NT2/D1 (cell line): ENCODE measurements around the gene HOXB7.

Source experiments
- DNase-seq: peaks from one replicate; pipeline ENCODE4 v3.0.0-alpha.2; 2011; ENCODE audit warnings: low read depth, low spot score
- H3K27me3 ChIP-seq: 2 replicates; pipeline ENCODE4 v1.6.0; 2011; ENCODE audit warnings: mild to moderate bottlenecking; ENCODE audit not compliant: insufficient read length, insufficient read depth
- H3K36me3 ChIP-seq: 2 replicates; pipeline ENCODE4 v1.6.1; 2011; ENCODE audit warnings: mild to moderate bottlenecking, low read length, mixed read lengths; ENCODE audit not compliant: insufficient read depth, insufficient read length
- H3K4me1 ChIP-seq: 2 replicates; pipeline ENCODE4 v1.5.1; 2011; ENCODE audit not compliant: insufficient read depth, insufficient read length
- H3K4me3 ChIP-seq: 2 replicates; pipeline ENCODE4 v1.5.1; 2011; ENCODE audit warnings: low read depth; ENCODE audit not compliant: insufficient read length
- H3K9ac ChIP-seq: 2 replicates; pipeline ENCODE4 v1.6.0; 2011; ENCODE audit warnings: low read depth; ENCODE audit not compliant: insufficient read length
- H3K9me3 ChIP-seq: 2 replicates; pipeline ENCODE4 v1.5.1; 2011; ENCODE audit warnings: mild to moderate bottlenecking, low read length; ENCODE audit not compliant: insufficient read depth
- SUZ12 ChIP-seq: IDR thresholded peaks from 2 replicates; pipeline ENCODE4 v1.6.1; 2011; ENCODE audit not compliant: insufficient read length, insufficient read depth; ENCODE audit errors: extremely low read depth
- YY1 ChIP-seq: IDR thresholded peaks from 2 replicates; pipeline ENCODE4 v1.6.1; 2011; ENCODE audit not compliant: insufficient read length, insufficient read depth
- ZNF274 ChIP-seq: IDR thresholded peaks from 2 replicates; pipeline ENCODE4 v1.6.1; 2011; ENCODE audit warnings: mild to moderate bottlenecking, low read depth, low read length

HOXB7 gene

DNA sequence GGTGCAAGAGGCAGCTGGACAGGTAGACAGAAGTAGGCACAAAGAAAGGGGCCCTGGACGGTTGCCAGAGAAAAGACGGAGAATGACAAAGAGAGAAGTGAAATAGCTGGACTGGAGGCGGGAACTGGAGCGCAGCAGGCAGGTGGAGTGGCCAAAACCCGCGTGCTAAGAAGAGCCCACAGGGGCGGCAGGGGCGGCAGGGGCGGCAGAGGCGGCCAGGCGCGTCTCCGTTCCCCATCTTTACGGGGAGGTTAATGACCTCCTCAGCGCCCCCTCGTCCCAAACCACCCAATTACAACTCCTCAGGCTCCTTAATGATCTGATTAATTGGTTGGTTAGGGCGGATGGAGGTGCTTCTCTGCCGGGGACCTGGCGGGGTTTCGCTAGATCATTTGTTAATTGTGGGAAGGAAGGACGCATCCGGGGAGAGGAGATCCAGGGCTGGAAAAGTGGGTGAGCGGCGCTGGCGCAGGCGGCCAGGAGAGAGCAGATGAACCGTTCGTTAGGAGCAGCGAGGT, 30.8 kb upstream of the HOXB7 start:
- TF ChIP-seq ZNF274 (no peak), SUZ12 (no peak), YY1 (no peak)
- Histone ChIP-seq H3K9ac (no peak overlapping the region), H3K4me1 (peaks cover 8% of the 10 kb centered on the region), H3K36me3 (peaks cover 35% of the 10 kb centered on the region), H3K4me3 (no peak overlapping the region), H3K9me3 (peaks cover 5% of the 10 kb centered on the region; the same call in 1 of the 2 replicates), H3K27me3 (peaks cover 5% of the 10 kb centered on the region)
- DNase-seq, result no peak

DNA sequence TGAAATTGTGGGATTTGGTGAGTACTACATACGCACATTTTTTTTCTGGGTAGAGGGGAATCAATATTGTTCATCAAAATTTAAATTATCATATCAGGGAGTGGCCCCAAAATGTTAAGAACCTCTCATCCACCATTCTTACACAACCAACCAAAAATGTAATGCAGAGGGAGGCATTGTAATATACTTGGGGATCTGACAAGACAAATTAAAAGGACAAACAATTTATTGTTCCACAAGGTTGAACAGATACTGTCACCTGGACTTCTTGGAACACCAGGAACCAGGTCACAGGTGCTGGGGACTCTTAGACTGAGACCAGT, 30.0 kb upstream of the HOXB7 start:
- peaks cover 5% of the 10 kb centered on the region; the same call in 1 of the 2 replicates for H3K9me3 ChIP-seq
- peaks cover 43% of the 10 kb centered on the region for H3K36me3 ChIP-seq
- H3K9ac ChIP-seq, result no peak overlapping the region
- DNase-seq, result no peak
- H3K4me1 ChIP-seq, result peaks cover 8% of the 10 kb centered on the region
- TF ChIP-seq SUZ12 (no peak), ZNF274 (no peak), YY1 (no peak)
- H3K27me3 ChIP-seq, result no peaks in the 10 kb centered on the region
- H3K4me3 ChIP-seq, result no peak overlapping the region

DNA sequence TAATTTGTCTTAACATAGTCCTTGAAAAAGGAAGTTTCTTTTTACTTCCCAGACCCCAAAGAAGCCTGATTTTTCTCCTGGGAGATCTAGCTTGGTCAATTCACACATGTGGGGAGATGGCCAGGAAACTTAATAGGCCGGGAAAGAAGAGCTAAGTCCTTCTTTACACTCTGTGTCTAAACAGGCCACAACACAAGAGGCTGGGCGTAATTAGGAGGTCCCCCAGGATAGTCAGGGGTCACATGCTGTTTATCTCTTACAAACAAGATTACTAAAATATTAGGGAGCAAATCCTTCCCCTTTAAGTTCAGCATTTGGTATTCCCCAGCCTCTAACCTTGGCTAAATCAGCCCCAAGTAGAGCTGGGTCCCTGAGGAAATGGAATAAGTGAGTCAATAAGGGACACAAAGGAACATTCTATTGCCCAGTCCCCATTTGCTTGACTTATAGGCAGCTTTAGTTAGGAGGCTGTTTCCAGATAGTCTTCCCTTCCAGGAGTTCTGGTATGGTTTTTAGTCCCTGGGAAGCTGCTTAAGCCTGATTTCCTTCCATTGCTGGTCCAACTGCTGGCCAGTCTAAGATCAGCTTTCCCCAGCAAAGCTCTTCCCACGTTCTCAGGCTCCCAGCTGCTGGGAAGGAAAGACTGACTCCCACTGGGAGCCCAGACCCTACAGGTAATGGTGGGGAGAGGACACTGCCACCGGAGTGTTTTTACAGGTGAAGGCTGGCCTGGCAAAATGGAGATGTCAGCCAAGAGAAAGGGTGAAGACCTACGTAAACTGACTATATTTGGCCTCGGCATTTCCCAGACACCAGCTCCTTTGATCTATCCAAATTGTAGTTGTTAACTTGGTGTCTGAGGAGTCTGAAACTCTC, 29.4 kb upstream of the HOXB7 start:
- Histone ChIP-seq H3K27me3 (no peaks in the 10 kb centered on the region), H3K9ac (no peak overlapping the region)

DNA sequence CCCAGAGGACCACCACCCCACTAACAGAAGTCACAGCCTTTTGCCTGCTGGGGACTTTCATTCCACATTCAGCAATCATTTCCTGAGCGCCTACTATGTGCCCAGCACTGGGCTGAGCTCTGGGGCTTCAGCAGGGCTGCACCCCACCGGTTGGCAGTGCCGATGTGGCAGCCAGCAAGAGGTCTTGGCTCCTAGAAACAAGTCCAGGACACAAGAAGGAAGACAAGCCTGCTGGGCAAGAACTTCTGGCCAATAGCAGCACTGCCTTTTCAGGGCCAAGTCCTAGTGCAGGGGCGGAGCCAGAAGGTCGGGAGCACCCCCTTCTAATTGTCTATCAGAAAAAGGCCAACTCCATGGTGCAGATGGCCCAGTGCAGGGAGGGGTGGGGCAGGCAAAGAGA, 28.3 kb upstream of the HOXB7 start:
- Histone ChIP-seq H3K36me3 (peaks cover 56% of the 10 kb centered on the region), H3K9ac (no peak overlapping the region), H3K9me3 (peaks cover 5% of the 10 kb centered on the region; the same call in 1 of the 2 replicates), H3K27me3 (no peaks in the 10 kb centered on the region), H3K4me3 (no peak overlapping the region), H3K4me1 (peaks cover 5% of the 10 kb centered on the region)
- no peak for DNase-seq
- TF ChIP-seq YY1, result no peak
- TF ChIP-seq SUZ12, result no peak
- no peak for TF ChIP-seq ZNF274

More for the DNA sequence above, 29.4 kb upstream of the HOXB7 start:
- DNase-seq, result no peak
- Histone ChIP-seq H3K4me1 (peaks cover 8% of the 10 kb centered on the region), H3K4me3 (no peak overlapping the region), H3K9me3 (peaks cover 5% of the 10 kb centered on the region; the same call in 1 of the 2 replicates), H3K36me3 (peaks cover 49% of the 10 kb centered on the region)
- TF ChIP-seq YY1 (no peak), ZNF274 (no peak), SUZ12 (no peak)

GRCh38 chr17:48637323-48638260, 26.8 kb upstream of the HOXB7 start:
- no peak overlapping the region for H3K9ac ChIP-seq
- peaks cover 63% of the 10 kb centered on the region for H3K36me3 ChIP-seq
- H3K9me3 ChIP-seq, result peaks cover 3% of the 10 kb centered on the region; the same call in 1 of the 2 replicates
- no peak for DNase-seq
- no peak overlapping the region for H3K4me3 ChIP-seq
- TF ChIP-seq SUZ12, result no peak
- TF ChIP-seq ZNF274, result no peak
- TF ChIP-seq YY1, result no peak
- no peaks in the 10 kb centered on the region for H3K27me3 ChIP-seq
- peaks cover 5% of the 10 kb centered on the region for H3K4me1 ChIP-seq

DNA sequence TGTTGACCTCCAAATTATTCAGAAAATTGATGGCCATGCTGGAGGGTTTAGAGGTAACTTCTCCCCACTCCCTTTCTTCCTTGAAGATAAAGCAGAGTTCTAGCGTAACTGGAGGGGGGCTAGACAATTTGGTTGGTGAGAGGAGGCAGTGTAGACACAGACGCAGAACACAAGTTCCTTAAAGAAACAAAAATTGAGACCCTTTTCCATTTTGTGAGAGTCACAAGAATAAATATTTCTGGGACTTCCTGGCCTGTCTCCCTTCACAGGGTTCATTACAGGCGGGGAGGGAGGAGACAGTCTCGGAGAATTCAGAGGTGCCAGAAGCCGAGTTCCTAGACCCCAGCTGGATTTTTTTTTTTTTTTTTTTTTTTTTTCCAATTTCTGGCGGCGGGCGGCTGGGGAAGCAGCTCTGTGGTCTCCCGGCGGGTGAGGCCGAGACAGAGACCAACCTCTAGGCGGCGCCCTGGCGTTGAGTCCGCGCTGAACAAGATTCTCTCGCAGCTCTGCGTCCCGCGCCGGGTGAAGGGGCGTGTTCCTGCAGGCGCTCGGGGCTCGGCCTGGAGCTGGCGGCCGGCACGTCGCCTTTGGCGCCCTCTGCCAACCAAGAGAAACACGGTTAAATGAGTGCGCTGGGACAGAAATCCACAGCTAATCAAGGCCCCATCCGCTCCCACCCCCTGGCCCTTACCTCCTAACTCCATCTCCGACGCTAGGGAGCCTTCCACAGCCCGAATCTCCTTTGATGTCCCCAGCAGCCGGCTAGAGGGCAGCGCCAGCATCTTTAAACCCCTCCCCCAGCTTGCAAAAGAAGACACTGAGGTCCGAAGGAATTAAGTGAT, 25.6 kb upstream of the HOXB7 start:
- H3K9ac ChIP-seq, result no peak overlapping the region
- TF ChIP-seq ZNF274 (no peak), SUZ12 (no peak), YY1 (no peak)
- H3K9me3 ChIP-seq, result no peaks in the 10 kb centered on the region
- no peaks in the 10 kb centered on the region for H3K27me3 ChIP-seq
- no peak overlapping the region for H3K4me3 ChIP-seq
- peaks cover 55% of the 10 kb centered on the region for H3K36me3 ChIP-seq
- peaks cover 3% of the 10 kb centered on the region for H3K4me1 ChIP-seq
- DNase-seq, result peak; percentile 80
